ENCODE measurements around the gene CNOT6. TPM values are rescaled to one million over a fixed set of nuclear protein-coding genes. Genes with fewer than 3 reads are reported as not detected.

The CNOT6 gene
- total and polyA plus RNA-seq, 8 donors, result 4.7 to 38.2 (median 12.5) TPM

DNA sequence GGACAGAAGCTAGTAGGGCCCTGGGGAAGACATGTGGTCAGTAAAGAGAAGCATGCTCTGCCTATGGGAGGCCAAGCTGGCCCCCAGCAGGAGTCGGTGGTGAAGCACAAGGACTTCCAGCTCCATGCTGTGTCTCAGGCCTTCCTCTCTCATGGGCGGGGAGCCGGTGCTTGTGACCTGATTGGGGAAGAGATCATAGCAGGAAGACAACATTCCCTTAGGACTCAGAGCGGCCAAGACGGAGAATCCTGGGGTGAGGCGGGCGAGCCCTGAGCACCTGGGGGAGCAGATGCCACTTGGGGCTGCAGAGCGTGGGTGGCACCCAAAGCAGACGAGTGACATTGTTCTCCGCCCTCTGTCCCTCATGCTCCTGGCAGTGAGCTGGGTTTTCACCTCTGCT, 33.3 kb upstream of the CNOT6 start:
- H3K4me3 ChIP-seq, result no peak overlapping the region
- TF ChIP-seq POLR2AphosphoS5 (IDR thresholded peaks at IDR 0.05) (no peak), CTCF (IDR thresholded peaks at IDR 0.05) (no peak), POLR2A (IDR thresholded peaks at IDR 0.05) (no peak)
- no peaks in the 10 kb centered on the region for H3K4me1 ChIP-seq
- DNase-seq, result no peak
- peaks cover 0 to 15% (median 0%) of the 10 kb centered on the region in 3 donors for H3K27me3 ChIP-seq
- no peak overlapping the region for H3K27ac ChIP-seq
- no peaks in the 10 kb centered on the region for H3K36me3 ChIP-seq
- 85 to 96% (median 91%) methylated on average over 10 of the region's 10 CpGs for WGBS, 5 donors
- peaks cover 0 to 16% (median 6%) of the 10 kb centered on the region in 4 donors for H3K9me3 ChIP-seq
- intact Hi-C loops (cut with DNase I; ENCODE audit: low total_unique reads), result no loop called here

- no peak for TF ChIP-seq EP300 (IDR thresholded peaks at IDR 0.05)
- TF ChIP-seq POLR2AphosphoS5 (IDR thresholded peaks at IDR 0.05), result no peak
- no peak for TF ChIP-seq CTCF (IDR thresholded peaks at IDR 0.05)
- TF ChIP-seq POLR2A (IDR thresholded peaks at IDR 0.05), result no peak
- no peak for DNase-seq
- Histone ChIP-seq H3K27ac (no peak overlapping the region), H3K9me3 (peaks cover 0 to 16% (median 6%) of the 10 kb centered on the region in 4 donors), H3K36me3 (no peaks in the 10 kb centered on the region), H3K4me3 (no peak overlapping the region), H3K4me1 (no peaks in the 10 kb centered on the region), H3K27me3 (peaks cover 0 to 15% (median 0%) of the 10 kb centered on the region in 3 donors)
- 66 to 76% (median 72%) methylated on average over 5 to 9 of the region's 9 CpGs for WGBS, 5 donors
- intact Hi-C loops (cut with DNase I; ENCODE audit: low total_unique reads), result no loop called here
Measured at GRCh38 chr5:180461303-180461702, 32.9 kb upstream of the CNOT6 start.

- 58 to 91% (median 70%) methylated on average over 6 to 8 of the region's 8 CpGs for WGBS, 5 donors
Measured at GRCh38 chr5:180463216-180463900, 30.8 kb upstream of the CNOT6 start.

More at GRCh38 chr5:180463216-180463900, 30.8 kb upstream of the CNOT6 start:
- Histone ChIP-seq H3K9me3 (peaks cover 0 to 15% (median 6%) of the 10 kb centered on the region in 4 donors), H3K27ac (no peak overlapping the region), H3K4me1 (peaks cover 0 to 15% (median 5%) of the 10 kb centered on the region in 4 donors), H3K36me3 (no peaks in the 10 kb centered on the region), H3K27me3 (peaks cover 0 to 15% (median 0%) of the 10 kb centered on the region in 3 donors), H3K4me3 (no peak overlapping the region)
- TF ChIP-seq EP300 (IDR thresholded peaks at IDR 0.05) (no peak), POLR2AphosphoS5 (IDR thresholded peaks at IDR 0.05) (no peak), CTCF (IDR thresholded peaks at IDR 0.05) (no peak), POLR2A (IDR thresholded peaks at IDR 0.05) (no peak)
- intact Hi-C loops (cut with DNase I; ENCODE audit: low total_unique reads), result no loop called here
- DNase-seq, result no peak

Measured in stomach (tissue), 9 donors.